ENCODE measurements around the gene URB2.

URB2 gene

GRCh38 chr1:229642376-229642775 lies 16.3 kb downstream of the URB2 start:
- no peak for TF ChIP-seq CTCF (IDR thresholded peaks at IDR 0.05; ENCODE audit: low read depth, low read length, missing control alignments)
- H3K4me3 ChIP-seq (ENCODE audit: low read depth, low read length) = no peak overlapping the region
- in situ Hi-C loops (cut with HindIII; ENCODE audit: low sequenced_read_pairs) = no loop called here
- DNase-seq (ENCODE audit: low read depth) = no peak

GRCh38 chr1:229642970-229643369 lies 16.9 kb downstream of the URB2 start:
- in situ Hi-C loops (cut with HindIII; ENCODE audit: low sequenced_read_pairs) = no loop called here
- no peak for DNase-seq (ENCODE audit: low read depth)
- TF ChIP-seq CTCF (IDR thresholded peaks at IDR 0.05; ENCODE audit: low read depth, low read length, missing control alignments) = no peak
- H3K4me3 ChIP-seq (ENCODE audit: low read depth, low read length) = no peak overlapping the region

- no peak for DNase-seq (ENCODE audit: low read depth)
- TF ChIP-seq CTCF (IDR thresholded peaks at IDR 0.05; ENCODE audit: low read depth, low read length, missing control alignments) = no peak
- in situ Hi-C loops (cut with HindIII; ENCODE audit: low sequenced_read_pairs) = no loop called here
- H3K4me3 ChIP-seq (ENCODE audit: low read depth, low read length) = no peak overlapping the region
These were observed 18.1 kb downstream of the URB2 start for GRCh38 chr1:229643996-229644745.

GRCh38 chr1:229645324-229645993 lies 19.4 kb downstream of the URB2 start:
- no peak overlapping the region for H3K4me3 ChIP-seq (ENCODE audit: low read depth, low read length)
- in situ Hi-C loops (cut with HindIII; ENCODE audit: low sequenced_read_pairs) = no loop called here
- DNase-seq (ENCODE audit: low read depth) = no peak
- TF ChIP-seq CTCF (IDR thresholded peaks at IDR 0.05; ENCODE audit: low read depth, low read length, missing control alignments) = no peak

- TF ChIP-seq CTCF (IDR thresholded peaks at IDR 0.05; ENCODE audit: low read depth, low read length, missing control alignments) = no peak
- H3K4me3 ChIP-seq (ENCODE audit: low read depth, low read length) = no peak overlapping the region
- in situ Hi-C loops (cut with HindIII; ENCODE audit: low sequenced_read_pairs) = no loop called here
- DNase-seq (ENCODE audit: low read depth) = no peak
These were observed 22.4 kb downstream of the URB2 start for GRCh38 chr1:229648406-229648805.

- no peak overlapping the region for H3K4me3 ChIP-seq (ENCODE audit: low read depth, low read length)
- no peak for TF ChIP-seq CTCF (IDR thresholded peaks at IDR 0.05; ENCODE audit: low read depth, low read length, missing control alignments)
- in situ Hi-C loops (cut with HindIII; ENCODE audit: low sequenced_read_pairs) = no loop called here
- DNase-seq (ENCODE audit: low read depth) = no peak
These were observed 24.0 kb downstream of the URB2 start for GRCh38 chr1:229650045-229650444.

Data from astrocyte of the cerebellum (primary cell).